NCI-H446 treated with DMSO at 0.1 percent for 48 hours (cell line): ENCODE measurements around the gene TMSB10.
"Not testable (repeated sequence)": the region's sequence is repeated elsewhere in the genome, so short reads cannot be mapped to it uniquely, and the experiment has no call there.

ENCODE experiments used
- DNase-seq: peaks from one replicate; lab custom pipeline; 2025; lab: John Stamatoyannopoulos, UW

TMSB10 gene

DNA sequence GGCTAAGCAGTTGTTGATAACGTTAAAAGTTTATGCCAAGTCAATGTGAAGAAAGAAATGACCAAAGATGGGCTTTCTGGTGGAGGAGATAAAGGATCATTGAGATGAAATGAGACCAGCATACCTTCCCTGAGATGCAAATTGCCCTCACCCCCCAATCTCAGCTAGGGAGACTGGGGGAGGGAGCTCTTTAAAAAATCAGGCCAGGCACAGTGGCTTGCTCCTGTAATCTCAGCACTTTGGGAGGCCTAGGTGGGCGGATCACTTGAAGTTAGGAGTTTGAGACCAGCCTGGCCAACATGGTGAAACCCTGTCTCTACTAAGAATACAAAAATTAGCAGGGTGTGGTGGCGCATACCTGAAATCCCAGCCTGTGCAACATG, 34.6 kb downstream of the TMSB10 start:
- DNase-seq: no peak

DNA sequence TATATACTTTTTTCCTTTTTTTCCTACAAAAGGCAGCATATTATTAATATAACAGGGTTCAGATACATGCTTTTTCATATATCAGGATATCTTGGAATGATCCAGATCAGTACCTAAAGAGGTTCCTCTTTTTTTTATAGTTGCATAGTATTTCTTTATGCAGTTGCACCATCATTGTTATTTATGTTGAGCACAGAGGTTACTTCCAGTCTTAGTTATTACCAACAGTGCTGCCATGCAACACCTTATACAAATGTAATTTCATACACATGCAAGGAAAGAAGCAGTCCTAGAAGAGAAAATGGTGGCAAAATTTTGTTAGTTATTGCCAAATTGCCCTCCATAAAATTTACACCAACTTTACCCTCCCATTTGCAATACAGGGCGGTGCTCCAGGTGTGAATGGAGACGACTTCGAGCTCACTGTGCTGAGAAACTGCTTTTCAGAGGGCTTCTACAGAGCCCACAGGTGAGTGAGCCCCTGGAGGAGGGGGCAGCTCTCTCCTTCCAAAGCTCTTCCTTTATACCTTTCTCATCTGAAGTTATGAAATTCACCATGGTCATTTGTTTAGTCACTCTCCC, 35.5 kb downstream of the TMSB10 start:
- DNase-seq: no peak

DNA sequence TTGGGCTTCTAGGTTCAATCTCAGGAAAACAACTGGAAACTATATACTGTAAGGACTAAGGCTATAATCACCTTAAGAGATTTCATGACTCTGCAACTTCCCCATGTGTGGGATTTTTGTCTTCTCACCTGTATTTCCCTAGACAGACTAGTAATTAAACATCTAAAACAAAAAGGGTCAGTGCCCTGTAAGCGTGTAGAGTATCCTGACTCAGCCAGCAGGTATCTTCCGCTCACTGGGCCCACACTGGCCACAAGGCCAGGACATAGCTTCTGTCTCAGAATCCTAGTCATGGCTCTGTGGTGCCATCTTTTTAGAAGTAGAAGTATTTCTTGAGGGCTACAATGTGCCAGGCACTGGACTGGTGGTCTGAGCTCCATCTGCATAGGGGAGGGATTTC, 36.7 kb downstream of the TMSB10 start:
- DNase-seq: no peak

DNA sequence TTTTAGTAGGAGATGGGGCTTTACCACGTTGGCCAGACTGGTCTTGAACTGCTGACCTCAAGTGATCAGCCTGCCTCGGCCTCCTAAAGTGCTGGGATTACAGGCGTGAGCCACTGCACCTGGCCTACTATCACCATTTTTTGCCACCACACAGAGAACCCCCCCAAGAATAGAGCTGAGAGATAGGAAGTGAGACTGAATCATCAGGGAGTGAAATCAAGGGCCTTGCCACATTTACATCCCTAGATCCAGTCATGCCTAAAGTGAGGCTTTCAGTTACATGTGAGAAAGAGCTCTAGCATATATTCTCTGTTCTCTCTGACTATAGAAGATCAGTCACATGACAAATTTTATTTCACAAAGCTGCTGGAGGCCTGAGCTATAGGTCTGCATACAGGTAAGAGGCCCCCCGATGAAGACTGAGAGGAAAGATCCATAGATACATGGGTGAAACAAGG, 37.5 kb downstream of the TMSB10 start:
- no peak for DNase-seq

DNA sequence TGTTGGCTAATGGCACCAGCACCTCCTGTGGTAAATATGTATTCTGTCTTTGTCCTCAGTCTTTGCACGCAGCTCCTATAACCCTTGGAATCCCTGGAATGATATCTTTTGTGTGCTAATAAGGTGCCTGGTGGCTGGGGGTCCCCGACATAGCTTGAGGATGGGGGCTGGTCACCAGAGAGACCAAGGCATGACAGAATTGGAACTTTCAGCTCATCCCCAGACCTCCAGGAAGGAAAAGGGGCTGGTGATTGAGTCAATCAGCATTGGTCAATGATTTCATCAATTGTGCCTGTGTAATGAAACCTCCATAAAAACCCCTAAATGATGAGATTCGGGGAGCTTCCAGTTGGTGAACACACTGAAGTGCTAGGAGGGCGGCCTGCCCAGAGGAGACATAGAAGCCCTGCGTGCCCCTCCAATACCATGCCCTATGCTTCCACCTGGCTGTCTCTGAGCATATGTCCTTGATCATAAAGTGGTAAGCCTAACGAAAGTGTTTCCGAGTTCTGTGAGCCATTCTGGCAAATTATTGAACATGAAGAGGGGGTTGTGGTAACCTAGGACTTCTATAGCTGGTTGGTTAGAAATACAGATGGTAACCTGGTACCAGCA, 38.9 kb downstream of the TMSB10 start:
- no peak for DNase-seq

DNA sequence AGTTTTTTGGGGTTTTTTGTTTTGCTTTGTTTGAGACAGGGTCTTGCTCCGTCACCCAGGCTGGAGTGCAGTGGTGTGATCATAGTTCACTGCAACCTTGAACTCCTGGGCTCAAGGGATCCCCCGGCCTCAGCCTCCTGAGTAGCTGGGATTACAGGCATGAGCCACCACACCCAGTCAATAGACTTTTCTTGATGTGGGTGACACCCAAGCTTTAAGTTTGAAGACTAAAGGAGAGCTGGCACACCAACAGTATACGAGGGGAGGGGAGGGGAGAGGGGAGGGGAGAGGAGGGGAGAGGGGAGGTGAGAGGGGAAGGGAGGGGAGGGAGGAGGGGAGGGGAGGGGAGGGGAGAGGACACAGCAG, 40.4 kb downstream of the TMSB10 start:
- DNase-seq: not testable (repeated sequence)

DNA sequence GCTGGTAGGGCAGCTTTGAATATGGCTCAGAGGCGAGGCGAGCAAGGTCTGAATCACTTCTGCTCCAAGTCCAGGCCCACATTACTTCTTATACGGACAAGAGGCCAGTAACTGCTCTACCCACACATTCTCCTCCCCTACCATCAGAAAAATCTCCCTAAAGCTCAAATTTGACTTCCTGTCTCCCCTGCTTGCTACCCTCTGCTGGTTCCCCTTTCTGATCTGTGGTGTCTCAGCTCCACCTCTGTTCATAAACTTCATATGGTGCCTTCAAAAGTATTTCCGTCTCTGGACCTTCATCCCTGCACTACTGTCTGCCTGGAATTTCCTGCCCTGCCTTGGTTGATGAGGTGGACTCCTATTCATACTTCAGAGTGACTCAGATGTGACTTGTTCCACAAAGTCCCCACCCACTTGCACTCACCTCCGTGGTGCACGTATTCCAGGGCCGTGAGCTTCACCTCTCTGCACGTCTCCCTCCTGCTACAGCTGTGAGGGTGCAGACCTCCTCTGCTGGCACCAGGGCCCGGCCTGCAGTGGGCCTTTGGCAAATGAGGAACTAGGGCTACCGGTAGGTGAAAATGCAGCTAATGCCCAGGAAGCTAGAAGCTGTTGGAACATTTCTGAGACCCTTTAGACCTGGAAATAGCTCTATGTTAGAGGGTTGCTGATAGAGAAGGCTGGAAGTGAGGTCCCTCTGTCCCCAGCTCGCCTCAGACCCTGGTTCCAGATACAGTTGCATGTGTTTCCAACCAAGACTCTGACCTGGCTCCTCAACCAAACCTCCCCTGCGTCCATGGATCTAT, 41.0 kb downstream of the TMSB10 start:
- no peak for DNase-seq

DNA sequence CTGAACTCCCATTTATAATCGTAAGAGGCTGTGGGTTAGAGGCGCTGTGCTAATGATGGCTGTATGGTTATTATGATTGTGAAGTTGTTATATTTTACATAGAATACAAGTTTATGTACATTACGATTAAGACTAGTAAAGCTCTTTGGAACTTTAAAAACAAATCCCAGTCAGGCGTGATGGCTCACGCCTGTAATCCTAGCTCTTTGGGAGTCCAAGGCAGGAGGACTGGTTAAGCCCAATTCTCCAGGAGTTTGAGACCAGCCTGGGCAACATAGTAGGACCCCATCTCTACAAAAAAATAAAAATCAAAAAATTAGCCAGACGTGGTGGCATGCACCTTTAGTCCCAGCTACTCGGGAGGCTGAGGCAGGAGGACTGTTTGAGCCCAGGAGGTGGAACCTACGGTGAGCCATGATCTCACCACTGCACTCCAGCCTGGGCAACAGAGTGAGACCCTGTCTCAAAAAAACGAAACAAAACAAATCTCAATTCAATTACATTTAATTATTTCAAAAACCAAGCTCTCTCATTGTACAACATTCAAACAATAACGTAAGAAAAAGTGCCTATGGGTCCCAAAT, 41.6 kb downstream of the TMSB10 start:
- no peak for DNase-seq

DNA sequence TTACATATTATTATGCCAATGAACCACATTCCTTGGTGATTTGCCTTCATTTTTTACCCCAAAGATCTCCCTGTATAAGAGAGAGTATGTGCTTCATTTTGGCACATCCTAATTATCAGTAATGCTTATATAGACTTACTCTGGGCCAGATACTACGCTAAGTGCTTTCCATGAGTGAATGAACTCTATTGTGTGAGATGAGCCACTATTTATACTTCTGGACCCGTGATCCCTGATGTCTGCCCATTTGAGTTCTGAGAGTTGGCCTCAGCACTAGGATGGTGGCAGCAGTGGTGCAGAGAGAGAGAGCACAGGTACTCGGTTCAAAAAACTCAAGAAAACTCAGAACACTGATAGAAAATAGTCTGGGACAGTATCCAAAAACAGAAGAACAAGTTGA, 48.1 kb downstream of the TMSB10 start:
- DNase-seq: no peak

DNA sequence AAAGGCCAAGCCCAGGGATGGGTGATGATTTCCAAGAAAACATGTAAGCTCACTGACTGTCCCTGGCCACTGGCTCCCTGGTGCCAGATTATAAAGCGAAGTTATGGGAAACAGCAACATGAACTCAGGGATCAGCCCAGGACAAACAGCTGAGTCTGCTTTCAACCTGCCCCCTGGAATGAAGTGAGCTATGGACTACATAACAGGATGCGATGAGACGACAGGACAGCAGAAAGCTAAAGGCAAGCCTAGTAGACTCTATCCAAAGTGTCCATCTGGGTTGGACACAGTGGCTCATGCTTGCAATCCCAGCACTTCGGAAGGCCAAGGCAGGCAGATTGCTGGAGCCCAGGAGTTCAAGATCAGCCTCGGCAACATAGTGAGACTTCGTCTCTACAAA, 48.9 kb downstream of the TMSB10 start:
- no peak for DNase-seq
